ENCODE data around the gene CAV1.

- TF ChIP-seq CTCF (conservative IDR thresholded peaks at IDR 0.05; ENCODE audit: low read length) (no peak), EZH2phosphoT487 (IDR thresholded peaks at IDR 0.05; ENCODE audit: borderline replicate concordance) (no peak)
Observed at GRCh38 chr7:116545411-116545993, 20.7 kb downstream of the CAV1 start.
